Measurements from ENCODE around the gene TOMM34. TPM values are rescaled to one million over a fixed set of nuclear protein-coding genes. Genes with fewer than 3 reads are reported as not detected.

TOMM34 gene
- total RNA-seq, 2 donors from 2014 or later = 24.4 to 163 TPM

GRCh38 chr20:44952731-44953130, 7.5 kb downstream of the TOMM34 start:
- Histone ChIP-seq H3K27ac (no peak overlapping the region), H3K36me3 (peaks cover 5 to 8% of the 10 kb centered on the region in 2 donors), H3K4me1 (replicated peaks) (no peaks in the 10 kb centered on the region), H3K4me3 (no peak overlapping the region), H3K9me3 (no peaks in the 10 kb centered on the region), H3K27me3 (replicated peaks; ENCODE audit: insufficient read depth) (no peaks in the 10 kb centered on the region)
- TF ChIP-seq CTCF (IDR thresholded peaks at IDR 0.05) = no peak
- no peak for TF ChIP-seq POLR2A (IDR thresholded peaks at IDR 0.05)
- no peak for TF ChIP-seq POLR2AphosphoS5 (IDR thresholded peaks at IDR 0.05)
- WGBS = 54% methylated on average over 1 of the region's 1 CpG
- no peak for DNase-seq (ENCODE audit: low spot score)
- intact Hi-C loops (cut with DNase I) = no loop called here

- no peaks in the 10 kb centered on the region for H3K4me1 ChIP-seq (replicated peaks)
- no peak overlapping the region for H3K4me3 ChIP-seq
- H3K27me3 ChIP-seq (replicated peaks; ENCODE audit: insufficient read depth) = no peaks in the 10 kb centered on the region
- no peaks in the 10 kb centered on the region for H3K9me3 ChIP-seq
- intact Hi-C loops (cut with DNase I) = no loop called here
- peaks cover 5 to 8% of the 10 kb centered on the region in 2 donors for H3K36me3 ChIP-seq
- H3K27ac ChIP-seq = no peak overlapping the region
- TF ChIP-seq CTCF (IDR thresholded peaks at IDR 0.05) (no peak), POLR2A (IDR thresholded peaks at IDR 0.05) (no peak), POLR2AphosphoS5 (IDR thresholded peaks at IDR 0.05) (no peak)
- DNase-seq (ENCODE audit: low spot score) = no peak
- 100% methylated on average over 1 of the region's 1 CpG for WGBS
Observed at GRCh38 chr20:44950368-44950767, 9.8 kb downstream of the TOMM34 start.

- 92% methylated on average over 2 of the region's 2 CpGs for WGBS
- H3K36me3 ChIP-seq = peaks cover 5 to 8% of the 10 kb centered on the region in 2 donors
- intact Hi-C loops (cut with DNase I) = no loop called here
- TF ChIP-seq POLR2A (IDR thresholded peaks at IDR 0.05) = no peak
- TF ChIP-seq POLR2AphosphoS5 (IDR thresholded peaks at IDR 0.05) = no peak
- TF ChIP-seq CTCF (IDR thresholded peaks at IDR 0.05) = no peak
- H3K27me3 ChIP-seq (replicated peaks; ENCODE audit: insufficient read depth) = no peaks in the 10 kb centered on the region
- no peak overlapping the region for H3K4me3 ChIP-seq
- no peaks in the 10 kb centered on the region for H3K9me3 ChIP-seq
- H3K27ac ChIP-seq = no peak overlapping the region
- H3K4me1 ChIP-seq (replicated peaks) = no peaks in the 10 kb centered on the region
- no peak for DNase-seq (ENCODE audit: low spot score)
Observed at GRCh38 chr20:44948513-44948912, 11.7 kb downstream of the TOMM34 start.

- Histone ChIP-seq H3K36me3 (peaks cover 5 to 8% of the 10 kb centered on the region in 2 donors), H3K27ac (no peak overlapping the region), H3K9me3 (no peaks in the 10 kb centered on the region), H3K4me1 (replicated peaks) (no peaks in the 10 kb centered on the region), H3K27me3 (replicated peaks; ENCODE audit: insufficient read depth) (no peaks in the 10 kb centered on the region), H3K4me3 (no peak overlapping the region)
- no peak for DNase-seq (ENCODE audit: low spot score)
- 94% methylated on average over 5 of the region's 5 CpGs for WGBS
- TF ChIP-seq POLR2A (IDR thresholded peaks at IDR 0.05) = no peak
- intact Hi-C loops (cut with DNase I) = no loop called here
Observed at GRCh38 chr20:44948107-44948506, 12.1 kb downstream of the TOMM34 start.

- no peaks in the 10 kb centered on the region for H3K9me3 ChIP-seq
- H3K27me3 ChIP-seq (replicated peaks; ENCODE audit: insufficient read depth) = no peaks in the 10 kb centered on the region
- no peak overlapping the region for H3K4me3 ChIP-seq
- TF ChIP-seq POLR2AphosphoS5 (IDR thresholded peaks at IDR 0.05) = no peak
- WGBS = 79% methylated on average over 2 of the region's 2 CpGs
- intact Hi-C loops (cut with DNase I) = no loop called here
- no peak overlapping the region for H3K27ac ChIP-seq
- no peak for DNase-seq (ENCODE audit: low spot score)
- H3K4me1 ChIP-seq (replicated peaks) = no peaks in the 10 kb centered on the region
- peaks cover 5 to 17% of the 10 kb centered on the region in 2 donors for H3K36me3 ChIP-seq
Observed at GRCh38 chr20:44946271-44946852, 13.8 kb downstream of the TOMM34 start.

- TF ChIP-seq POLR2A (IDR thresholded peaks at IDR 0.05) = no peak
- Histone ChIP-seq H3K4me1 (replicated peaks) (no peaks in the 10 kb centered on the region), H3K4me3 (no peak overlapping the region), H3K36me3 (peaks cover 5 to 13% of the 10 kb centered on the region in 2 donors), H3K27ac (no peak overlapping the region), H3K27me3 (replicated peaks; ENCODE audit: insufficient read depth) (no peaks in the 10 kb centered on the region), H3K9me3 (no peaks in the 10 kb centered on the region)
- intact Hi-C loops (cut with DNase I) = no loop called here
- WGBS = 79% methylated on average over 6 of the region's 6 CpGs
- no peak for DNase-seq (ENCODE audit: low spot score)
Observed at GRCh38 chr20:44945261-44945660, 14.9 kb downstream of the TOMM34 start.

Measured in prostate gland (tissue), 2 donors.